Thoracic aorta (tissue), 2 donors: ENCODE data around the gene FRMPD4. TPM values are rescaled to one million over a fixed set of nuclear protein-coding genes. Genes with fewer than 3 reads are reported as not detected.

ENCODE experiments used
- ATAC-seq: fragments of 150-250 bp; one replicate; pipeline ENCODE4 v1.8.0; 2017; ENCODE audit warnings: low read depth; ENCODE audit not compliant: insufficient number of reproducible peaks, low FRiP score
- DNase-seq: peaks from one replicate; pipeline ENCODE4 v3.0.0-alpha.2; 2020; ENCODE audit warnings: low spot score
- H3K27ac ChIP-seq, 2 donors: fragments of 200-600 bp; sonication (generic); 1 replicate in 1 of 2; 2 replicates in 1 of 2; pipeline ENCODE4 v1.5.1; 2016; ENCODE audit warnings: mild to moderate bottlenecking in 2 of 2, moderate library complexity in 2 of 2
- H3K27me3 ChIP-seq: fragments of 200-600 bp; sonication (generic); replicated peaks from 2 replicates; pipeline ENCODE4 v1.6.0; 2016; ENCODE audit warnings: mild to moderate bottlenecking; ENCODE audit not compliant: insufficient read depth
- H3K36me3 ChIP-seq: fragments of 200-600 bp; sonication (generic); one replicate; pipeline ENCODE4 v1.5.1; 2016
- H3K4me1 ChIP-seq, 2 donors: fragments of 200-600 bp; sonication (generic); 1 replicate in 1 of 2; 2 replicates in 1 of 2; pipeline versions ENCODE4 v1.5.1 to v1.6.0; 2016; ENCODE audit warnings: low read depth in 2 of 2, mild to moderate bottlenecking in 1 of 2; ENCODE audit not compliant: control insufficient read depth in 1 of 2
- H3K4me3 ChIP-seq: fragments of 200-600 bp; sonication (generic); 2 replicates; pipeline ENCODE4 v1.5.1; 2016; ENCODE audit warnings: mild to moderate bottlenecking
- H3K9me3 ChIP-seq: fragments of 200-600 bp; sonication (generic); 2 replicates; pipeline ENCODE4 v1.5.1; 2016
- CTCF ChIP-seq: fragments of 200-600 bp; sonication (generic); IDR thresholded peaks from one replicate; pipeline ENCODE4 v1.5.1; 2019; ENCODE audit warnings: antibody characterized with exemption
- total RNA-seq, 2 donors: library from RNA; depleted of rRNA; stranded (reverse); fragments of >200 nt; gene quantifications; one replicate each; pipeline versions ENCODE4 v1.1.0 to v1.2.3, GENCODE V29; 2016

FRMPD4 gene
- total RNA-seq, 2 donors from 2014 or later = not detected

DNA sequence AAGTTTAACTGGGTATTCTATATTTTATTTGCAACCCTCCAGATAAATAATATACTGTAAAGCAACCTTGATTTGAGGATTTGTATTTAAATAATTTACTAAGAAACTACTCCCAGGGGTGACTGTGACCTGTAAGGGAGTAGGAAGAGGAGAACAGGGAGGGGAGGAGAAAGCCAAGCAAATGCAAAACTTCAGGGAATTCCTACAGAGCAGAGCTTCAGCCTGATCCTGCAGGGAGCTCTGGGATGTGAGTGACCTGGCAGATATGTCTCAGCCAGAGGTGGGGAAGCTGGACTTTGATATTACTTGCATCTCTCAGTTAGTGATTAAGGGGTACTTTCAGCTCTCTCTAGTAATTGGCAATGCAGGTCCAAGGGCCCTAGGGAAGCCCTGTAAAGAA, 302.0 kb downstream of the FRMPD4 start:
- no peak overlapping the region for H3K4me3 ChIP-seq
- no peaks in the 10 kb centered on the region for H3K9me3 ChIP-seq
- no peak overlapping the region for H3K27ac ChIP-seq
- no peaks in the 10 kb centered on the region for H3K27me3 ChIP-seq
- no peaks in the 10 kb centered on the region for H3K4me1 ChIP-seq
- no peaks in the 10 kb centered on the region for H3K36me3 ChIP-seq
- TF ChIP-seq CTCF = no peak
- no peak for ATAC-seq
- DNase-seq = no peak

DNA sequence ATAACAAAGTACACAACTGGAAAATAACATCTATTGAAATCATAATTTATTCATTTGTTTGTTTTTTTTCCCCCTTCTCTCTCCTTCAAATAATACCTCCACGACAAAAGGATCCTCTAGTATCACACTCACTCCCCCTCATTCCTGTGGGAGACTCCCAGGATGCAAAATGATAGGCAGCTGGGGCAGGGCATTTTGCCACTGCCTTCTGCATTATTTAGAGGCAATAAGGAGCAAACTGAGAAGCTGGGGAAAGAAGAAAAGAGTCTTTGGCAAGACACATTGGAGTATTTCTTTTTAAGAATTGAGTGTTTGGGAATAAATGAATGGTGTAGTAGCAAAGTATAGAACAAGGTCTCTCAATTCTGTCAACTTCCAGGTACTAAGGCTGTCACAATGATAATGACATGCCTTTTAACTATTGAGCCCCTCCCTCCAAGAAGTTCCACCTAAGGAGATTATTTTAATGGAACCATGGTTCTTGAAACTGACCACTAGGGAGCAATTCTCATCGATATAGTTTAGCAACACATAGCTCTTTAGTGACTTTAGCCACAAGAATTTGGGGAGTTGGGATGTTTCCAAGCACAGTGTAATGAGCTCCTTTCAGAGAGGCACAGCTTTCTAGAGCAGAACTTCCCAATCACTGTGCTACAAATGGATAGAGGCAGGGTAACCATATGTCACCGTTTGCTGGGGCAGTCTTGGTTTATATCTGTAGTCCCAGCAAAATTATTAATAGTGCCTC, 303.3 kb downstream of the FRMPD4 start:
- DNase-seq (no peak), ATAC-seq (no peak)
- Histone ChIP-seq H3K9me3 (no peaks in the 10 kb centered on the region), H3K36me3 (no peaks in the 10 kb centered on the region), H3K27ac (no peak overlapping the region), H3K27me3 (no peaks in the 10 kb centered on the region), H3K4me3 (no peak overlapping the region), H3K4me1 (no peaks in the 10 kb centered on the region)
- TF ChIP-seq CTCF = no peak

DNA sequence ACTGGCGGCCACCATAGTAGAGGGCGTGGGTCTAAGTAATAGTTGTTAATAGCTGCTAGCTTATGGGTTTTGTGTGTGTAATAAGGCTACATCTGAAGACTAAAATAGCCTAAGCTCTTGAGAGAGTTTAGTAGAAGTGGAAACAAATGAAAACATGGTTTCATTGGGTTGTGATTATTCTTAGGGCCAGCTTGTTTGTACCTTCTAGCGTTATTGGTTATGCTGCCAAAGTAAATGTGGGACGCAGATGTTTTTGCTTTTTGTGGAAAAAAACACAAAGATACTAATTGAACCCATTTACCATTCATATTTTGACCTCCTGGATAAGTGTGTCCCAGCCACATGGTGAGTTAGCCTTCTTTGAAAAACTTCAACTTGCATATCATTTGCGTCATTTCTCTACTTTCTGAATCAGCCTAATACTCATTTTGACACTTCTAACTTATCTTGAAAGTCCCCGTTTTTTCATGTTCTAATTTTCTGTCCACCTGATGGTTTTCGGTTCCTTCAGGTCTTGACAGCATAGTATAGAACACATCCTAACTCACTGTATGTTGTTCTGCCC, 305.3 kb downstream of the FRMPD4 start:
- Histone ChIP-seq H3K27ac (no peak overlapping the region), H3K27me3 (no peaks in the 10 kb centered on the region), H3K36me3 (no peaks in the 10 kb centered on the region), H3K9me3 (no peaks in the 10 kb centered on the region), H3K4me1 (no peaks in the 10 kb centered on the region), H3K4me3 (no peak overlapping the region)
- no peak for TF ChIP-seq CTCF
- DNase-seq = no peak
- no peak for ATAC-seq

GRCh38 chrX:12446342-12447075, 308.2 kb downstream of the FRMPD4 start:
- no peaks in the 10 kb centered on the region for H3K27me3 ChIP-seq
- H3K36me3 ChIP-seq = no peaks in the 10 kb centered on the region
- no peak for TF ChIP-seq CTCF
- no peak for DNase-seq
- H3K4me1 ChIP-seq = no peaks in the 10 kb centered on the region
- no peak overlapping the region for H3K27ac ChIP-seq
- no peak overlapping the region for H3K4me3 ChIP-seq
- ATAC-seq = no peak
- H3K9me3 ChIP-seq = no peaks in the 10 kb centered on the region

- Histone ChIP-seq H3K27ac (no peak overlapping the region), H3K4me3 (no peak overlapping the region), H3K9me3 (no peaks in the 10 kb centered on the region), H3K36me3 (no peaks in the 10 kb centered on the region), H3K27me3 (no peaks in the 10 kb centered on the region), H3K4me1 (no peaks in the 10 kb centered on the region)
- DNase-seq = no peak
- ATAC-seq = no peak
- TF ChIP-seq CTCF = no peak
Measured at GRCh38 chrX:12447448-12448064, 309.3 kb downstream of the FRMPD4 start.
